Activated CD4-positive, alpha-beta T cell treated with anti-CD3 and anti-CD28 coated beads for 4 hours (primary cell): ENCODE results near the gene RPL21.
"Not testable (repeated sequence)": the region's sequence is repeated elsewhere in the genome, so short reads cannot be mapped to it uniquely, and the experiment has no call there.

ENCODE experiments used
- DNase-seq, 2 donors: peaks; one replicate each; pipeline ENCODE4 v3.0.0-alpha.2; 2020

RPL21 gene

DNA sequence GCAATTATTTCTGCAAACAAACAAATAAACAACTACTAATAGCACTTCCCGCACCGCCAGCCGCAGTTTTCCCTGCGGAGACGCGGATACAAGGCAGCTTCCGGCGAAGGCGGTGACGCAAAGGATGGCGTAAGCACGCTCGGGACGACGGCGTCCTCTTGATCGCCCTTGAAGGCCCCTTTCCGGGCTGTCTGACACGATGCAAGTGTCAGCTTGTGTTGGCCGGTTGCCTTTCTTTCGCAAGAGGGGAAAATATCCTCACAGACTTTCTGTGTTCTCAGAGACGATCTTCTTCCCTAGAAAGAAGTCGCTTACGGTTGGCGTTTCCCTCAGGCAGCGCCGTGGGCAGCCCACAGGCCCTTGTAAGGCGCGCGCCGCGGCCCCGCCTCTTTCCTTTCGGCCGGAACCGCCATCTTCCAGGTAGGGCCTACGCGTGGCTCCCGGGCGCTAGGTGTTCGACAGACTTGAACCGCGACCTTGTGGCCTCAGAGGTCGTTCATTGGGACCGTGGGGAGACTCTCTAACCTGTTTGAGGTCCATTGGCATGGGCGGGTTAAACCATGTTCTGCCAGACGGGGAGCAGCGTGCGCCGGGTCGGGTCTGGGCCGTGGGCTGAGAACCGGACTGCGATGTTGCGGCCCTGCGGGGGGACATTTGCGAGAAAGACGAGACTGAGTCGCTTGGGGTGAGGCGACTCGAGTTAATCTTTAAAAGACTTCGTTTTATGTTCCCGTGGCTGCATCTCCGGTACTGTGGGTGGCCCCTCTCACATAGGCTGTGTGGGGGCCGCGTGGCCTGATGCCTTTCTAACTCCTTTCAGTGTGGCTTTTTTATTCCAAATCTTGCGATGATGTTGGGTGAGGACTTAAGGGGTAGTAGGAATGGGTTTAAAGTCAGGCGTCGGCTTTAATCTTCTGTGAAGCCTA lies at the start of gene RPL21:
TSS of gene RPL21 (plus strand) at position 393 of the 926 bp plus-strand sequence. CDS start 2,219 bp downstream, outside the sequence.
- peak; percentile 90 to 91 for DNase-seq

DNA sequence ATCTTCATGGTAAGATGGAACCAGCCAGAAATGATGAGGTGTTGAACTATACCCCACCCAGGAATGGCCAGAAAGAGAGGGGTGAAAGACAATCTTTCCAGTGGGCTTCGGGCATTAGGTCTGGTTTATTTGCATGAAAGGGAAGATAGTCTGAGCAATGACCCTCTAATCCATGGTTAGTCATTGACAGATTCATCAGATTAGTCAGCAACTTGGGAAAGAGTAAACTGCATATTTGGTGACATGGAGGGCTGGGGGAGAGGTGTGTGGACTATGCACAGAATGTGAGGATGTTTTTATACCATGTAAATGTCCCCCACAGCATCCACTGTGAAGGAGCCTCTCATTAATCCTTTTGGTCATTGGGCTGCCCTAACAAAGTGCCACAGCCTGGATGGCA lies 49.7 kb upstream of the RPL21 start:
- DNase-seq = no peak

DNA sequence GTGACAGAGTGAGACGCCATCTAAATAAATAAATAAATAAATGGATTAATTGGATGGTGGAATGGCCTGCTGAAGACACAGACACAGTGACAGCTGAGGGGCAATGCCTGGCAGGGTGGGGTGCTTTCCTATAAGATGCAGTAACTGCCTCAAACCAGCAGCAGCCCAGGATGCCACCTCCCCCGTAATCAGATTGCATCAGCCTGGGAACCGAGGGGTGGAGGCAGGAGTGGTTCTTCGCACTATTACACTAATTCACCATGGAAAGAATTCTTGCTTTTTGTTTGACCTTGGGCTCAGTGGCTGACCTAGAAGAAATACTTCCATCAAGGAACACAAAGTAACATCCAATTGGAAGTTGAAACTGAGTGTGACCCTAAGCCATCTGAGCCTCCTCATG lies 48.2 kb upstream of the RPL21 start:
- no peak for DNase-seq

DNA sequence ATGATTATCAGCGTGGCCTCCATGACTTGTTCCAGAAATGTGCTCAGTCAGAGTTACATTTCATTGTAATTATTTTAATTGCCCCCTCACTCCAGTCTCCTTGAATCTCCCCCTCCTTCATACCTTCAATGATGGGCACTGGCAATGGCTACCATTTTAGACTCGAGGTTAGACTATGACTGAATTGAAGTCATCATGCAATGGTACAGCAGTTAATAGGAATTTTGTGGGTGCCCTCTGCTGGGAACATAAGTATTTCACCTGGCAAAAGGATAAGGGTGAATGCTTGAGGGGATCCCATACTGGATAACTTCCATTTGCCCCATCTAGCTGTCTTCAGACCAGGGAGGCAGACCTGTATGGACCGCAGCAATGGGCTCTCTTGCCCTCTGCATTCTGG lies 47.5 kb upstream of the RPL21 start:
- DNase-seq = peak in 1 of 2 donors; percentile 3

DNA sequence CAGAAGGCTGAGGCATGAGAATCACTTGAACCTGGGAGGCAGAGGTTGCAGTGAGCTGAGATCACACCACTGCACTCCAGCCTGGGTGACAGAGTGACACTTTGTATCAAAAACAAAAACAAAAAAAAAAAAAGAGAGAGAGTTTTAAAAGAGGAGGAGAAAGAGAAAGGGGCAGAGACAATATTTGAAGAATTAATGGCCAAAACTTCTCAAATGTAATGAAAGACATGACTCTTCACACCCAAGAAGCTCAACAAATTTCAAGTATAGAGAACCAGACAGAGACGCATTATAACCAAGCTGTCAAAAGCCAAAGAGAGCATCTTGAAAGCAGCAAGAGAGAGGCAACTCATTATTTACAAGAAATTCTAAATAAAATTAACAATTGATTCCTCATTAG lies 42.8 kb upstream of the RPL21 start:
- DNase-seq = no peak

DNA sequence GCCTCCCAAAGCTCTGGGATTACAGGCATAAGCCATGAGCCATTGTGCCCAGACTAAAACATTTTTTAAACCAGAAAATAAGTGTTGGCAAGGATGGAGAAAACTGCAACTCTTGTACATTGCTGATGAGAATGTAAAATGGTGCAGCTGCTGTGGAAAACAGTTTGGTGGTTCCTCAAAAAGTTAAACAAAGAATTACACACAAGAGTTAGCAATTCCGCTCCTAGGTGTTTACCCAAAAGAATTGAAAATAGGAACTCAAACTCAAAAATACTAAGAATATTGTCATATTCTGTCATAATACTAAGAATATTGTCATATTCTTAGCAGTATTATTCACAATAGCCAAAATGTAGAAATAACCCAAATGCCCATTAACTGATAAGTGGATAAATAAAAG lies 40.1 kb upstream of the RPL21 start:
- DNase-seq = no peak

DNA sequence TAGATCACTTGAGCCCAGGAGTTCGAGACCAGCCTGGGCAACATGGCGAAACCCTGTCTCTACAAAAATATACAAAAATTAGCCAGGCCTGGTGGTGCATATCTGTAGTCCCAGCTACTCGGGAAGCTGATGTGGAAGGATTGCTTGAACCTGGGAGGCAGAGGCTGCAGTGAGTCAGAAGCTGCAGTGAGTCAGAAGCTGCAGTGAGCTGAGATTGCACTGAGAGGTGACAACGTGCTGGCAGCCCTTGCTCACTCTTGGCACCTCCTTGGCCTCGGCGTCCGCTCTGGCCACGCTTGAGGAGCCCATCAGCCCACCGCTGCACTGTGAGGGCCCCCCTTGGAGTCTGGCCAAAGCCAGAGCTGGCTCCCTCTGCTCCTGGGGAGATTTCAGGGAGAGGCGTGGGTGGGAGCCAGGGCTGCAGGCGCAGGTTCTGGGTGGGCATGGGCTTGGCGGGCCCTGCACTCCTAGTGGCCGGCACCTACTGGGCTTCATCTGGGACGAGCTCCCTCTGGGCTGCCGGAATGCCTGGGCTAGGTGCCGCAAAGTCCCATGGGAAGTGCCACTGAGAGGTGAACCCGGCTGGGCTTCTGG lies 39.5 kb upstream of the RPL21 start:
- DNase-seq = no peak

DNA sequence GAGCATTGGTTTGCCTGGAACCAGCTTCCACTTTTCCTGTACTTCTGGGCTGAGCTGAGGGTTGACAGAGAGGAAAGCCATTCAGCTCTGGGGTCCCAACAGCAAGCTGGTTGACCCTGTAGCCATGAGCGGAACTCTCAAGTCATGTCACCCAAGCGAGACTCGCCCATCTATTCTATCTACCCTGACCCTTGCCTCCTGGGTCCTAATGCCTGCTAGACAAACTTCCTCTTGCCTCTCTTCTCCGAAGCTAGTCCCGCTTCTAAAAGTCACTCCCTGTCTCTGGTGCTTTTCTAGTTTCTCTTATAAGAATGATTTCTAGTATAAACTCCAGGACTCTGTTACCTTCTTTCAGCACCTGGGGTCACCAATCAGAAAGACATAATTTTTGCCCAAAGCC lies 38.0 kb upstream of the RPL21 start:
- DNase-seq = not testable (repeated sequence)

DNA sequence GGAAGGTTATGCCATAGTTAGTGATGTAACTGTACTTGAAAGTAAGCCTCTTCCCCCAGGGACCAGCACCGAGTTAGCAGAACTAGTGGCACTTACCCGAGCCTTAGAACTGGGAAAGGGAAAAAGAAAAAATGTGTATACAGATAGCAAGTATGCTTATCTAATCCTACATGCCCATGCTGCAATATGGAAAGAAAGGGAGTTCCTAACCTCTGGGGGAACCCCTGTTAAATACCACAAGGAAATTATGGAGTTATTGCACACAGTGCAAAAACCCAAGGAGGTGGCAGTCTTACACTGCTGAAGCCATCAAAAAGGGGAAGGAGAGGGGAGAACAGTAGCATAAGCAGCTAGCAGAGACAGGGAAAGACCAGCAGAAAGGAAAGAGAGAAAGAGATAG lies 33.6 kb upstream of the RPL21 start:
- not testable (repeated sequence) for DNase-seq

DNA sequence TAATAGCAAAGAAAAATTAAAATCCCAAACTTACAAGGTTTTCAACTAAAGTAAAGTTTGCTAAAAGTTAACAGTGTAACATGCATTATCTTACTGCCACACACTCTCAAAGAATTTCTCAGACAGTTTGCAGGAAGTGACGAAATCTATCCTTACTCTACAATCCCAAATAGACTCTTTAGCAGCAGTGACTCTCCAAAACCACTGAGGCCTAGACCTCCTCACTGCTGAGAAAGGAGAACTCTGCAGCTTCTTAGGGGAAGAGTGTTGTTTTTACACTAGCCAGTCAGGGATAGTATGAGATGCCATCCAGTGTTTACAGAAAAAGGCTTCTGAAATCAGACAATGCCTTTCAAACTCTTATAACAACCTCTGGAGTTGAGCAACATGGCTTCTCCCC lies 32.5 kb upstream of the RPL21 start:
- DNase-seq = not testable (repeated sequence)

DNA sequence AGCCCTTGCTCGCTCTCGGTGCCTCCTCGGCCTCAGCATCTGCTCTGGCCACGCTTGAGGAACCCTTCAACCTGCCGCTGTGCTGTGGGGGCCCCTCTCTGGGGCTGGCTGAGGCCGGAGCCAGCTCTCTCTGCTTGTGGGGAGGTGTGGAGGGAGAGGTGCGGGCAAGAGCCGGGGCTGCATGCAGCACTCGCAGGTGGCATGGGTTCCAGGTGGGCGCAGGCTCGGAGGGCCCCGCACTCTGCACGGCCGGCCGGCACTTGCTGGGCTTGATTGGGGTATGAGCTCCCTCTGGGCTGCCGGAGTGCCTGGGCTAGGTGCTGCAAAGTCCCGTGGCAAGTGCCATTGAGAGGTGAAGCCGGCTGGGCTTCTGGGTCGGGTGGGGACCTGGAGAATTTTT lies 31.7 kb upstream of the RPL21 start:
- DNase-seq = no peak

DNA sequence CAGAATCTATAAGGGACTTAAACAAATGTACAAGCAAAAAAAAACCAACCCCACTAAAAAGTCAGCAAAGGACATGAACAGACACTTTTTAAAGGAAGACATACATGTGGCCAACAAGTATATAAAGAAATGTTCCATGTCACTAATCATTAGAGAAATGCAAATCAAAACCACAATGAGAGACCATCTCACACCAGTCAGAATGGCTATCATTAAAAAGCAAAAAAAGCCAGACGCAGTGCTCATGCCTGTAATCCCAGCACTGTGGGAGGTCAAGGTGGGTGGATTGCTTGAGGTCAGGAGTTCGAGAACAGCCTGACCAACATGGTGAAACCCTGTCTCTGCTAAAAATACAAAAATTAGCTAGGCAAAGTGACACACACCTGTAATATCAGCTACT lies 29.3 kb upstream of the RPL21 start:
- DNase-seq = not testable (repeated sequence)

DNA sequence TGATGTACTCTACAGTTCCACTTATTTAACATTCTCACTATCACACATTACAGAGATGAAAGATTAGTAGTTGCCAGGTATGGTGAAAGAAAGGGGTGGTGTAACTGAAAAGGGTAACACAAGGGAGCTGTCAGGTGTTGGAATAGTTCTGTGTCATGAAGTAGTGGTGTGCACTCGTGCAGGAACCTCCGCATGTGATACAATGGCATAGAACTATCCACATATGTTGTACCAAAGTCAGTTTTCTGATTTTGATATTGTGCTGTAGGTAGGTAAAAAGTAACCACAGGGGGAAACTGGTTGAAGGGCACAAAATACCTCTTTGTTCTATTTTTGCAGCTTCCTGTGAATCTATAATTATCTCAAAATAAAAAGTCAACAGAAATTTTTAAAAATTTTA lies 24.4 kb upstream of the RPL21 start:
- DNase-seq = no peak

DNA sequence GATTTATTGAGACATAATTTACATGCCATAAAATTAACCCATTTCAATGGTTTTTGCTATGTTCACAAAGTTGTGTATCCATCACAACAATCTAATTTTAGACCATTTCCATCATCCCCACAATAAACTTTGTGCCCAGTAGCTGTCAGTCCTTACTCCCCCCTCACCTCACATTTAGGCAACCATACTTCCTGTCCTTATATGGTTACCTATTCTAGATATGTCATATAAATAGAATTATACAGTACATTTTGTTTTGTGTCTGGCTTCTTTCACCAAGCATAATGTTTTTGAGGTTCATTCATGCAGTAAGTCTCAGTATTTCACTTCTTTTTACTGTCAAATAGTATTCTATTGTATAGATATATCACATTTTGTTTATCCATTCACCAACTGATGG lies 23.2 kb upstream of the RPL21 start:
- no peak for DNase-seq

DNA sequence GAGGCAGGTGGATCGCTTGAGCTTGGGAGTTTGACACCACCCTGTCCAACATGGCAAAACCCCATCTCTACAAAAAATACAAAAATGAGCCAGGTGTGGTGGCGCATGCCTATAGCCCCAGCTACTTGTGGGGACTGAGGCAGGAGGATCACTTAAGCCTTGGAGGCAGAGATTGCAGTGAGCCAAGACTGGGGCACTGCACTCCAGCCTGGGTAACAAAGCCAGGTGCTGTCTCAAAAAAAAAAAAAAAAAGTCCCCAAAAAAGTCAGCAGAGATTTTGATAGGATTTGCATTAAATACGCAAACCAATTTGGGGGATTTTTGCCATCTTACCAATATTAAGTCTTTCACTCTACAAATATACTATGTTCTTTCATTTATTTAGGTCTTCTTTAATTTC lies 21.7 kb upstream of the RPL21 start:
- no peak for DNase-seq

DNA sequence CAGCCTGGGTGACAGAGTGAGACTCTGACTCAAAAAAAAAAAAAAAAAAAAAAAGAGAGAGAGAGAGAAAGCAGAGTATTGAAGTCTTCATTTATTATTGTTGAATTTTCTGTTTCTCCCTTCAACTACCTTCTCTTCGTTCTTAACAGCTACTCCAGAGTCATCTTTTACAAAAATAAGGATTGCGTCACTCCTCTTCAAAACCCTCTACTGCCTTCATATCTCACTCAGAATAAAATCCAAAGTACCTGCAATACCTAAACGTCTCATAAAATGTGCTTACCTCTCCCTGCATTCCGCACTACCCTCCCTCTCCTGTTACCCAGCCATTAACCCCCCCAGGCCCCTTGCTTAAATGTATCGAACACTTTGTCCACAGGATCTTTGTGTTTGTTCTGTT lies 17.4 kb upstream of the RPL21 start:
- no peak for DNase-seq

DNA sequence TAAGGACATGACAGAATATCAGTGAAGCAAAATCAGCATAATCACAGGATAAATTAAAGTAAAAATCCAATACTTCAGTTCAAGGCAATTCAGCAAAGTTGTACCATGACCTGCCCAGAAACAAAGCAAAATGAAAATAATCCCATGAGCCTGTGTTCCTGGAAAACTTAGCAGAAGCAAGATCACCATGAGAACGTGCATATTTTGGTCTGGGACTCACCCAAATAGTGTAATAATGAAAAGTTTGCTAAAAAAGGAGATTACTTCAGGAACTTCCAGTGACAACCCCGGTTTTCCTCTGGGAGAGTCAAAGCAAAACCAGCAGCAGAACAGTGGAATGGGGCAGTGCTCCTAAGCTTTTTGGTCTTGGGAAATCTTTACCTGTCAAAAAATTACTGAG lies 14.9 kb upstream of the RPL21 start:
- no peak for DNase-seq

DNA sequence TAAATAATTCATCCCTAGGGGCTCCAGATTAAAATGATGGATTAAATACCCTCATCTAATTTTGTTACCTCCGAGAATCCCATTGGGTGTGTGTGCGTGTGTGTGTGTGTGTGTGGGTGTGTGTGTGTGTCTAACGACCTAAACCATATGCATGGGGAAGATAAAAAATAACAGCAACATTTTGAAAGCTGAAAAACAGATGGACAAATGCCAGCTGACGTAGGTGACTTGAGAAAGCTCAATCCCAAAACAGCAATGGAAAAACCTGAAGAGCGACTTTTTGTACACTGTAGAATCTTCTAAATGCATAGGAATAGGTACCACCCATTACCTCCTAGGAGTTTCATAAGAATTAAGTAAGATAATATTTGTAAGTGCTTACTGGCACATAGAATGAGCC lies 8.7 kb upstream of the RPL21 start:
- DNase-seq = no peak

DNA sequence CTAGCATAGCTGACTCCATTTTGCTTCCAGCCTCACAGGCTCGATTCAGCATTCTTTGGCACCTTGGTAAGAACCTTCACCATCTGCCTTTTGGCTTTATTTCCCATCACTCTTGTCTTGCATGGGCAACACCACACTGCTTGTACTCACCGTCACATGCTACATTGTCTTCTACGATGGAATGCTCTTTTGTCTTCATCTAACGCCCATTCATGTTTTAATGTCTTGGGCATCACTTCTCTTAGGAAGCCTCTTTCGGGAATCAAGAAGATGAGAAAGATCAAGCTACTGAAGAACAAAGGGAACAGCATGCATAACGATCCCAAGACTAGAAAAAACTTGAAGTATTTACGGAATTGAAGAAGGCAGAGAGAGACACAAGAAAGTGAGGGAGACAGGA lies 5.7 kb upstream of the RPL21 start:
- DNase-seq = no peak

DNA sequence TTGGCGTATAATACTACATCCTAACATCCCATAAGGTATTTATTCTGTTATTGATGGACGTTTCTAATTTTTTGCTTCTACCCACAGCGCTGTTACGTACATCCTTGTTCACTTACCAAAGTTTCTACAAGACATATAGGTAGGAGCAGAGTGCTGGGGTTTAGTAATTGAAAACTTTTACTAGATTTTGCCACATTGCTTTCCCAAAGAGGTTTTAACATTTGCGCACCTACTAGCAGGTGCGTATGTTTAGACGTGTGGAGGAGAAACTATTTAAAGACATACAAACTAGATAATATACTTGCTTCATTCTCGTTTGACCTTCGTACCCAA lies 559 bp upstream of the RPL21 start:
- DNase-seq = no peak

DNA sequence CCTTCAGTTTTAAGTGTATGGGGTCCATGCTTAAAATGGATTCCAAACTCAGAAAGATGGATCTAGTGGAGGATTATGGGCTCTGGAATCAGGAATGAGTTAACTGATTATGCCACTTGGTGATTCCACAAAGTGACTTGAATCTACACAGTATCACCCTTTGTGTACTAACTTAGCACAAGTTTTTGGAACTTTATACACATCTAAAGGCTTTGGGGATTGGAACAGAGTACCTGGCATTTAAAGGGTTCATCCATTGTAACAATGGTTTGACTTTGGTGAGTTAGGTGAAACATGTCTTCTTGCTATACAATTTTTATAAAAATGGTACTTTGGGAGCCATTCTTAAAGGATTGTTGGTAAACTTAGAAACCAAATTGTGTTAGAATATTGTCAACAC lies 1.1 kb downstream of the RPL21 start:
- DNase-seq = no peak

DNA sequence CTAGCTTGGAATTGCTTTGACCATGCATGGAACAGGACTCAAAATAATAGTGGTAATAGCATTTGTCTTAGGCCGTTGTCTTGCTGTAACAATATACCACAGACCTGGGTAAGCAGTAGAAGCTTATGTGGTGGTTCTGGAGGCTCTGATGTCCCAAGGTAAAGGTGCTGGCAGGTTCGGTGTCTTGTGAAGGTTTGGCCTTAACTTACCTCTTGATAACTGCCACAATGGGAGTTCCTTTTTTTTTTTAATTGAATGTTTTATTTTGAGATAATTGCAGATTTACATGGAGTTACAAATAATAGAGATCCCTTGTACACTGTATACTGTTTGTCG lies 5.8 kb downstream of the RPL21 start:
- DNase-seq = no peak

DNA sequence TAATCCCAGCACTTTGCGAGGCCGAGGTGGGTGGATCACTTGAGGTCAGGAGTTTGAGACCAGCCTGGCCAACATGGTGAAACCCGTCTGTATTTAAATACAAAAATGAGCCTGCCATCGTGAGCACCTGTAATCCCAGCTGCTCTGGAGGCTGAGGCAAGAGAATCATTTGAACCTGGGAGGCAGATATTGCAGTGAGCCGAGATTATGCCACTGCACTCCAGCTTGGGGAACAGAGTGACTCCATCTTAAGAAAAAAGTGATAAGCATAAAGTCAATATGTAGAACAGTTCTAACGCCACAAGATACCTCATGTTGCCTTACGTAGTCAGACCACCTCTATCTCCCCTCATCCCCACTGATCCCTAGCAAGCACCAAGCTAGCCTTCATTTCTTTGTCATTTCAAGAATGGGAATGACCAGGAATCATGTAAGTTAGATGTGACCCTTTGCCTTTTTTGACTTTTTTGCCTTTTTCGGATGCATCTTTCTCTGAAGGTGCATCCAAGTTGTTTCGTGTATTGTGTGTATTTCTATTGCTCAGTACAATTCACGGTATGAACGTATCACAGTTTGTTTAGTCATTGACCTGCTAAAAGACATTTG lies 6.4 kb downstream of the RPL21 start:
- DNase-seq = no peak

DNA sequence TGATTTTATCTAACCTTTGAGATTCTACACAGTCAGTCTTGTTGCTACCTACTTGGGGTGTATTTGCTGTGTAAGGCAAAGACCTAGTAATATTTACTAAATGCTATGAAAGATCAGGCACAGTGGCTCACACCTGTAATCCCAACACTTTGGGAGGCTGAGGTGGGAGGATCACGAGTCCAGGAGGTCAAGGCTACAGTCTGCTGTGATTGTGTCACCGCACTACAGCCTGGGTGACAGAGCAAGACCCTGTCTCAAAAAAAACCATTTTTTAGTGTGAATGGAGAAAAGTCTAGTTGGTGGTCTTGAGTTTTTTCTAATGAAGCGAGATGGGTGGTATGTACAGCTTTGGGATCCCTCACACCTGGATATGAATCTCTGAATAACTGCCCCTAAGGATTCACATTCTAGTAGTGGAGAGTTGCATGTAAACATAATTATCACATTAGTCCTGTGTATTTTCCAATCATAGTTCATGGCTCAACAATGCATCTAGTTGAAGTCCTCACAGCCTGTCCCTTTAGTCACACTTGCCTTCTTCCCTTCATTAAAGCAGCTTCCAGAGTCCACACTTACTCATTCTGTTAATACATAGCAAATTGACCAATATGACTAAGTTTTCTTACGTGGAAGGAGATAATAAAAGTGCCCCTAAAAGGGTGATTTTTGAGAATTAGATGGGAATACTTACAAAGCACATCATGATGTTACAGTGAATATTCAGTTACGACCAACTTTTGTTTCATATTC lies 7.5 kb downstream of the RPL21 start:
- DNase-seq = no peak
